Type B pancreatic cell (in vitro differentiated cells): ENCODE results near the gene SH3GLB1. TPM values are rescaled to one million over a fixed set of nuclear protein-coding genes. Genes with fewer than 3 reads are reported as not detected.
"Not testable (repeated sequence)": the region's sequence is repeated elsewhere in the genome, so short reads cannot be mapped to it uniquely, and the experiment has no call there.

Experiments used
- DNase-seq: peaks from one replicate; pipeline ENCODE4 v3.0.0; 2021; ENCODE audit warnings: mixed read lengths; ENCODE audit not compliant: unreplicated experiment; ENCODE audit errors: extremely low spot score
- H3K27ac Mint-ChIP-seq: 2 replicates; pipeline ENCODE4 v1.8.0; 2021; ENCODE audit warnings: mild to moderate bottlenecking, mixed read lengths
- H3K27me3 Mint-ChIP-seq: 2 replicates; pipeline ENCODE4 v1.8.0; 2021; ENCODE audit warnings: mixed read lengths
- H3K36me3 Mint-ChIP-seq: 2 replicates; pipeline ENCODE4 v1.8.0; 2021; ENCODE audit warnings: mixed read lengths
- H3K4me1 Mint-ChIP-seq: one replicate; pipeline ENCODE4 v1.8.0; 2021; ENCODE audit warnings: mixed read lengths; ENCODE audit not compliant: unreplicated experiment
- H3K4me3 Mint-ChIP-seq: 2 replicates; pipeline ENCODE4 v1.8.0; 2021; ENCODE audit warnings: mild to moderate bottlenecking, mixed read lengths
- H3K9me3 Mint-ChIP-seq: 2 replicates; pipeline ENCODE4 v1.8.0; 2021; ENCODE audit warnings: mixed read lengths
- long read RNA-seq: library from polyadenylated mRNA; unstranded; transcript quantifications from one replicate; pipeline ENCODE4 v2.0.0, GENCODE V29; 2020
- total RNA-seq: library from RNA; stranded (reverse); gene quantifications from 2 replicates; pipeline ENCODE4 v1.2.1, GENCODE V29; 2021; ENCODE audit warnings: low replicate concordance
- TF ChIP-seq, protein P1 (sequence below): fragments of 200-600 bp; sonication (generic); conservative IDR thresholded peaks from 2 replicates; pipeline ENCODE4 v1.5.0; 2021; ENCODE audit warnings: antibody characterized with exemption, mild to moderate bottlenecking

Gene SH3GLB1
- 47.5 and 52.6 TPM in 2 replicates for total RNA-seq
- long read RNA-seq, full-length matches to known transcripts, result 139 of 153 reads
- long read RNA-seq, partial matches to known transcripts, result 2 of 153 reads
- long read RNA-seq, other reads (novel, unspliced or antisense), result 12 of 153 reads

- Mint-ChIP-seq H3K36me3 (no peaks in the 10 kb centered on the region), H3K27ac (peak within 1 kb of the TSS; percentile 98)
- TF ChIP-seq, protein P1, sequence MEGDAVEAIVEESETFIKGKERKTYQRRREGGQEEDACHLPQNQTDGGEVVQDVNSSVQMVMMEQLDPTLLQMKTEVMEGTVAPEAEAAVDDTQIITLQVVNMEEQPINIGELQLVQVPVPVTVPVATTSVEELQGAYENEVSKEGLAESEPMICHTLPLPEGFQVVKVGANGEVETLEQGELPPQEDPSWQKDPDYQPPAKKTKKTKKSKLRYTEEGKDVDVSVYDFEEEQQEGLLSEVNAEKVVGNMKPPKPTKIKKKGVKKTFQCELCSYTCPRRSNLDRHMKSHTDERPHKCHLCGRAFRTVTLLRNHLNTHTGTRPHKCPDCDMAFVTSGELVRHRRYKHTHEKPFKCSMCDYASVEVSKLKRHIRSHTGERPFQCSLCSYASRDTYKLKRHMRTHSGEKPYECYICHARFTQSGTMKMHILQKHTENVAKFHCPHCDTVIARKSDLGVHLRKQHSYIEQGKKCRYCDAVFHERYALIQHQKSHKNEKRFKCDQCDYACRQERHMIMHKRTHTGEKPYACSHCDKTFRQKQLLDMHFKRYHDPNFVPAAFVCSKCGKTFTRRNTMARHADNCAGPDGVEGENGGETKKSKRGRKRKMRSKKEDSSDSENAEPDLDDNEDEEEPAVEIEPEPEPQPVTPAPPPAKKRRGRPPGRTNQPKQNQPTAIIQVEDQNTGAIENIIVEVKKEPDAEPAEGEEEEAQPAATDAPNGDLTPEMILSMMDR, result peak; percentile 92
Measured at GRCh38 chr1:86704458-86704971, at the start of gene SH3GLB1. SH3GLB1 (plus strand) TSS chr1:86704576; CDS start chr1:86704900, 324 bp downstream.

DNA sequence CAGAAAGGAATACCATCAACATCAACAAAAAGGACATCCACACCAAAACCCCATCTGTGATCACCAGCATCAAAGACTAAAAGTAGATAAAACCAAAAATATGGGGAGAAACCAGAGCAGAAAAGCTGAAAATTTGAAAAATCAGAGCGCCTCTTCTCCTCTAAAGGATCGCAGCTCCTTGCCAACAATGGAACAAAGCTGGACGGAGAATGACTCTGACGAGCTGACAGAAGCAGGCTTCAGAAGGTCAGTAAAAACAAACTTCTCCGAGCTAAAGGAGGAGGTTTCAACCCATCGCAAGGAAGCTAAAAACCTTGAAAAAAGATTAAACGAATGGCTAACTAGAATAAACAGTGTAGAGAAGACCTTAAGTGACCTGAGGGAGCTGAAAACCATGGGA is 46.0 kb upstream of the SH3GLB1 start:
- not testable (repeated sequence) for H3K4me1 Mint-ChIP-seq, H3K4me3 Mint-ChIP-seq, H3K27me3 Mint-ChIP-seq, H3K9me3 Mint-ChIP-seq, H3K36me3 Mint-ChIP-seq, DNase-seq, H3K27ac Mint-ChIP-seq

More at GRCh38 chr1:86704458-86704971, at the start of gene SH3GLB1:
- peak; percentile 96 for DNase-seq
- Mint-ChIP-seq H3K9me3 (no peaks in the 10 kb centered on the region), H3K4me1 (peaks cover 17% of the 10 kb centered on the region), H3K27me3 (peaks cover 10% of the 10 kb centered on the region), H3K4me3 (peak within 1 kb of the TSS; percentile 100)

GRCh38 chr1:86666368-86666767 is 38.0 kb upstream of the SH3GLB1 start:
- Mint-ChIP-seq H3K4me3 (no peak overlapping the region), H3K36me3 (no peaks in the 10 kb centered on the region), H3K4me1 (no peaks in the 10 kb centered on the region), H3K9me3 (no peaks in the 10 kb centered on the region), H3K27ac (no peak overlapping the region), H3K27me3 (no peaks in the 10 kb centered on the region)
- no peak for DNase-seq
- TF ChIP-seq, protein P1, result no peak

GRCh38 chr1:86687595-86687994 is 16.8 kb upstream of the SH3GLB1 start:
- DNase-seq, result no peak
- Mint-ChIP-seq H3K4me3 (no peak overlapping the region), H3K36me3 (no peaks in the 10 kb centered on the region), H3K27ac (no peak overlapping the region), H3K4me1 (no peaks in the 10 kb centered on the region), H3K9me3 (no peaks in the 10 kb centered on the region), H3K27me3 (peaks cover 3% of the 10 kb centered on the region)
- TF ChIP-seq, protein P1, result peak; percentile 49

- Mint-ChIP-seq H3K27ac (no peak overlapping the region), H3K9me3 (no peaks in the 10 kb centered on the region), H3K4me3 (no peak overlapping the region), H3K4me1 (no peaks in the 10 kb centered on the region), H3K36me3 (no peaks in the 10 kb centered on the region), H3K27me3 (peaks cover 16% of the 10 kb centered on the region)
- DNase-seq, result no peak
- TF ChIP-seq, protein P1, result no peak
Measured at GRCh38 chr1:86692641-86693040, 11.7 kb upstream of the SH3GLB1 start.

DNA sequence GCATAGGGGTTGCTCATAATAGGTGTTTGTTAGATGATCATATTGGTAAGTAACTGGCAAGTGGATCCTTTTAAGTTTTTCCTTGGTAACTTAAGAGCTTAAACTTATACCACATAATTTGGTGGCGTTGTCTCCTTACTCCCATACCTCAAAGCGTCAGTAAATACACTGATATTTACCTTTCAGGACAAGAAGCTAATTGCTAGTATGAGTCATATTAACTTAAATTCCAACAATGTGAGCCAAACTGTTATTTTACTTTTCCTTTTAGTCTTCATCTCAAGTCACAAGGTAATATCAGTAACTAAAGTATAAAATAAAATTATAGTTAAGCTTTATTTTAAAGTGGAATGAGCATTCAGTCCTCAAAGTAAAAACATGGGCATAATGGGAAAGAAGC is 9.0 kb upstream of the SH3GLB1 start:
- Mint-ChIP-seq H3K36me3 (no peaks in the 10 kb centered on the region), H3K9me3 (no peaks in the 10 kb centered on the region), H3K4me3 (no peak overlapping the region), H3K27me3 (peaks cover 16% of the 10 kb centered on the region), H3K4me1 (no peaks in the 10 kb centered on the region), H3K27ac (no peak overlapping the region)
- TF ChIP-seq, protein P1, result no peak
- DNase-seq, result no peak
